AG08395 (cell line): ENCODE measurements around the gene SIGLEC12.

Source experiments
- DNase-seq: peaks from one replicate; pipeline ENCODE4 v3.0.0; 2012; ENCODE audit warnings: mixed read lengths, low spot score

SIGLEC12 gene

DNA sequence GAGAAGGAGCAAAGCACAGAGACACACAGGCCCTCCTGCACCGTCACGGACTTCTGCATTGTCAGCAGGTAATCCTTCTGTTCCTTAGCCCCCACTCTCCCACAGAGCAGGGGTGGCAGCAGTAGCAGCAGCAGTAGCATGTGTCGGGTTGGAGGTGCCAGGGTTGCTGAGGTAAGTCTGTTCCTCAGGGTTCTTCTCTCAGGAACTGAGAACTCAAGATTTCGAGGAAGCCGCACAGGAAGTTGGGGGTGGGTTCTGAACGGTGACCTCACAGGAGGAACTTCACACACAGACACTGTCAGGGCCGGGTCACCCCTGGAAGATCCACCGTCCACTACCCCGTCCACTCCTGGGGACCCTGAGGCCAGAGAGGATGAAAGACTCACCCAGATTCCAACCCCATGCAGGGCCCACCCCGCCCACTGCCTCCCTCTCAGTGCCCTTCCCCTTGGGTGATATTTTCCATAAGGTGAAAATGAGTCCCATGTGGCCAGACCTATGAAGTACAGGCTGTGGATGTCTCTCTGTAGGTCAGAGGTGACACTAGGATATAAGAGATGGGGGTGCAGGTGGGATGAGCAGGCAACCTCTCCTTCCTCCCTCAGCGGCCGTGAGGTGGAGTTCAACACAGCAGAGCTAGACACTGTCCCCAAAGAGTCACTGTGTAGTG, at the start of gene SIGLEC12:
SIGLEC12 (minus strand) TSS at position 207 of the 670 bp plus-strand sequence; CDS start at position 140, 67 bp downstream.
- no peak for DNase-seq

DNA sequence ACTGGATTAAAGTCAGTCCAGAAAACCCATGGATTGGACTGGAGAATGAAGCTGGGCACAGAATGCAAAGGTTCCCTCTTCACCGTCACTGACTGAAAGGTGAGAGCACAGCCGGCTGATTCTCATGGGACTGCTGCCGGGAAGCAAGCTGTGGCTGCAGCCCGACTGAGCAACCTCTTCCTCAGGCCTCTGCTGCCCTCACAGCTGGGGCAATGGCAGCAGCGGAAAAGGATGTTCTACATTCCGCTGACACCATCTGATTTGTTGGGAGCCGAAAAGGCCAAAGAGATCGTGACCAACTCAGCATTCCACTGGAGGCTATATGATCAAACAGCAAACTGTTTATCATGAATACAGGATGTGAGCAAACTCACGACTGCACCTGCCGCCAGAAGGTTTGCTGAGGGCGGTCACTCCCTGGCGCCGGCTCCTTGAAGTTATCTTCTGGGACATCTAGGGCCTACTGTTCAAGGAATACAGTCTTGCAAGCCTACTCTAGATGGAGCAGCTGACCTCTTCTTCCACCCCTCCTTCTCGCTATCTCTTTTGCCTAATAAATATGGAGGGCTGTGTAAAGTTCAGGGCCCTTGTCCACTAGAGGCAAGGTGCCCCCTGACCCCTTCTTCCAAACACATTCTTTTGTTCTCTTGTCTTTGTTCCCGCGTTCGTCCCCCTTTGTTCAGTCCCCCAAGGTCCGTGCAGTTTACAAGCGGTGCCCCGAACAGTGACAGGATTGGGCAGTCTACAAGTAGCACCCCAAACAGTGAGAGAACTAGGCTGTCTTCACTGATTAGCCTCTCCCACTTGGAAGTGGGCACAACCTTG, 49.5 kb upstream of the SIGLEC12 start:
- DNase-seq: no peak

DNA sequence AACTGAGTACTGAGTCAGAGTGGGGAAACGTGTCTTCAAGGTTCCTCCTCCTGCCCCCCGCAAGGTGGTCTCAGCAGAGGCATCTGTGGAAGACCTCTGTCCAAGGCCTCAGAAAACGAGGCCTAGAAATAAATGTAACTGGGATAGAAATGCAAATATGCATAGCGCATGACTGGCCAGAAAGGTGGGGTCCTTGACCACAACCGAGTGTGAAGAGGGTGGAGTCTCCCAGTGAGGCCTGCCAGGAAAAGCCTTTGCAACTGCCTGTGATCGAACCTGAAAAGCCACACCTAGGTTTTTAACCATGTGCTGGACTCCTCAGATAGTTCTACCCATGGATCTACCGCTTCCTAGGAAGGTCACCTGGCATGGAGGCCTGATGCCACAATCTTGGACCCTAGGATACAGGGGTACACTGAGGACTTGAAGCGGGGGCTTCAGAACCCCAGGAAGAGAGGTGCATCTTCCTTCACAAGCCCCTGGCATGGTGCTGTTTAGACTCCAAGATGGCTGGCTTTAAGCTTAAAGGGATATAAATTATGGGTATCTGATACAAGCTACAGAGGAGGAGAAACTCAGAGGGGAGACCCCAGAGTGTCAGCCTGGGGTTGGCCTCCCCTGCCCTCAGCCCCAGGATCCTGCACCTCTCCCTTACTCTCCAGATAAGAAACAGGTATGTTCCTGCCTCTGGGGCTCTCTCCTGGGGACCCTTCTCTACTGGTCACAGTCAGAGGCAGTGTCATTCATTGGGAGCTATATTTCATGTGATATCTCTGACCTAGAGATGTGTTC, 48.1 kb upstream of the SIGLEC12 start:
- no peak for DNase-seq

GRCh38 chr19:51548891-51549305, 47.3 kb upstream of the SIGLEC12 start:
- DNase-seq: no peak

GRCh38 chr19:51548213-51548651, 46.6 kb upstream of the SIGLEC12 start:
- no peak for DNase-seq

DNA sequence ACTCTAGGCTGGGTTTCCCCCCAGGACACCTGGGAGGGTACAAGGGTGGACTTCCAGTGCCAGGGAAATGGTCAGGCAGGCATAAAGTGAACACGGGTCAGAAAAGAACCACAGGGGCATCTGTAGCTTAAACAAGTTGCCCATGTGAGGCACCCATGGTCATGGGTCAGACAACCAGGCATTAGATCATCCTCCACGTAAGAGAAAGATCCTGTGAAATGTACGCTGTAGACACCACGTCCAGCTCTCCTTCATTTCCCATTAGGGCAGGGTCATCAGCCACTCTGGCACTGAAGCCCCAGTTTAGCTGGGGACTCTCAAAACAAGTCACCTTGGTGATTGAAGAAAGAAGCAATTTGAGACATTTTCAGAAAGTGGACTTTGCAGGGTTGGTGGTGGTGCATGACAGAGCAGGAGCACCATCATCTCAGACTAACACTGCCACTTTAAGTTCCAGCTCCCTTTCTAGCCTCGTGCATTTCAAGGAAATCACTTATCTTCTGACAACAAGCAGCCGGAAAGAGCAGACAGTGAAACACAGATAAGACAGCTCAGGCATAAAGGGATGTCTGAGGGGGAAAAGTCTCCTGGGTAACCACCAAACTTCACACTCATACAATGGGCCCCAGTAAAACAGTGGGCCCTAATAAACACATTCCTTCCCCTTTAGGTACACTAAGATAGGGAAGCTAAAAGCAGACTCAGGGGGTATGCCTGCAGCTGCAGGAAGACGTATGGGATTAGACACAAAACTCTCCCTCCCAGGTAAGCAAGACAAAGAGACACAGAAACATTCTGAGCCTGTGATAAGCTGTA, 46.0 kb upstream of the SIGLEC12 start:
- DNase-seq: no peak

GRCh38 chr19:51546650-51547396, 45.2 kb upstream of the SIGLEC12 start:
- DNase-seq: no peak

- no peak for DNase-seq
Observed at GRCh38 chr19:51546107-51546649, 44.6 kb upstream of the SIGLEC12 start.

- DNase-seq: no peak
Observed at GRCh38 chr19:51544038-51544437, 42.4 kb upstream of the SIGLEC12 start.

DNA sequence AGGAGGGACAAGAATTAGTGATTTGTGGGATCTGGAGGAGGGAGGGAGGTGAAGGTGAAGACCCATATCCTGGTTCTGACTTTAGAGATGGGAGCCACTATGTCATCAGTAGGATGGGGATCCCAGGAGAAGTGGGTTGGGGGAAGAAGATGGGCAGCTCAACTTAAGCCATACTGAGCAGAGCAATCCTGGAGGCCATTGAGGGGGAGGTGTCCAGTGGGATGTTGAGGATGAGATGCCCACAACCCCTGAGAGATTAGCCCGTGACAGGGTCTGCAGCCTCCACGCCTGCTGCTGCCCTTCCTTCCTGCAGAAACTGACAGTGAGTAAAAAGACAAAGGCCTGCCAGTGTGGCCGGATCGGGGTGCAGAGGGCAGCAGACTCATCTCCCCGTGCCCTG, 41.1 kb upstream of the SIGLEC12 start:
- DNase-seq: no peak

GRCh38 chr19:51541458-51542357, 40.1 kb upstream of the SIGLEC12 start:
- DNase-seq: no peak

DNA sequence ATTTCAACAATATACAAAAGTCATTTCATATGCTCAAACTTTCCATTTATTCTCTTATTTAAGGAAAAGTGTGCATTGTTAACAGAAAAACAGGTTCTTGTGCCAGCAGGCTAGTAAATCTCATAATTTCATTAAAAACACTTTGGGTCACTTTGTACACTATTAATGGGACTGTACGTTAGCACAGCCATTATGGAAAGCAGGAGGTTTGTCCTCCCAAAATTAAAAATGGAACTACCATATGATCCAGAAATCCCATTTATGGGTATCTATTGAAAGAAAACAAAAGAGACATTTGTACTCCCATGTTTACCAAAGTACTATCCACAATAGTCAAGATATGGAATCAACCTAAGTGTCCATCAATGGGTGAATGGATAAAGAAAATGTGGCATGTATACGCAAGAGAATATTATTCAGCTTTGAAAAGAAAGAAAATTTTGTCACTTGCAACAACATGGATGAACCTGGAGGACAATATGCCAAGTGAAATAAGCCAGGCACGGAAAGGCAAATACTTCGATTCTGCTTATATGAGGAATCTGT, 38.3 kb upstream of the SIGLEC12 start:
- DNase-seq: no peak

DNA sequence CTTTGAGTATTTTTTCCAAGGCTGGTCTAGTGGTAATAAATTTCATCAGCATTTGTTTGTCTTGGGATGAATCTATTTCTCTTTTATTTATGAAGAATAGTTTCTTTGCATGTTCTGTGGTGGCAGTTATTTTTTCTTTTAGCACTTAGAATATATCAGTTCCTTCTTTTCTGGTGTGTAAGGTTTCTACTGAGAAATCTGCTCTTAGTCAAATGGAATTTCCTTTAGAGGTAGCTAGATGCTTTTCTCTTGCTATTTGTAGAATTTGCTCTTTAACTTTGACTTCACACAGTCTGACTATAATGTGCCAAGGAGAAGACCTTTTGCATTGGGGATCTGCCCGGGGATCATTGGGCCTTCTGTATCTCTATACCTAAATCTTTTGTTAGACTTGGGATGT, 33.9 kb upstream of the SIGLEC12 start:
- no peak for DNase-seq

GRCh38 chr19:51531349-51532315, 30.0 kb upstream of the SIGLEC12 start, which contains the start of gene SIGLEC6:
Gene SIGLEC6, minus strand, starts transcription at chr19:51531670. Its CDS starts 22 bp downstream, at chr19:51531648.
- DNase-seq: no peak

- DNase-seq: no peak
Observed at GRCh38 chr19:51530616-51531015, 29.0 kb upstream of the SIGLEC12 start.

GRCh38 chr19:51529301-51529700, 27.7 kb upstream of the SIGLEC12 start:
- no peak for DNase-seq

- DNase-seq: no peak
Observed at GRCh38 chr19:51525651-51526050, 24.1 kb upstream of the SIGLEC12 start.
